ENCODE measurements around the gene PADI6.
"Not testable (repeated sequence)": the region's sequence is repeated elsewhere in the genome, so short reads cannot be mapped to it uniquely, and the experiment has no call there.

PADI6 gene

GRCh38 chr1:17371896-17372295 is at the start of gene PADI6:
Gene PADI6 (plus strand): TSS chr1:17372196. CDS start chr1:17372246, 50 bp downstream.
- DNase-seq = no peak

- no peak for DNase-seq
These were observed 43.1 kb upstream of the PADI6 start for GRCh38 chr1:17328855-17329254.

- no peak for DNase-seq
These were observed 42.4 kb upstream of the PADI6 start for GRCh38 chr1:17329610-17330009.

- no peak for DNase-seq
These were observed 41.1 kb upstream of the PADI6 start for GRCh38 chr1:17330856-17331255.

GRCh38 chr1:17333081-17333480 is 38.9 kb upstream of the PADI6 start:
- DNase-seq = no peak

GRCh38 chr1:17335821-17336710 is 35.9 kb upstream of the PADI6 start:
- DNase-seq = peak; percentile 43 to 66

GRCh38 chr1:17338706-17339493 is 33.1 kb upstream of the PADI6 start:
- DNase-seq = no peak

- DNase-seq = no peak
These were observed 32.5 kb upstream of the PADI6 start for GRCh38 chr1:17339521-17339920.

- no peak for DNase-seq
These were observed 31.6 kb upstream of the PADI6 start for GRCh38 chr1:17340358-17340757.

- no peak for DNase-seq
These were observed 30.0 kb upstream of the PADI6 start for GRCh38 chr1:17342014-17342441.

- not testable (repeated sequence) for DNase-seq
These were observed 26.5 kb upstream of the PADI6 start for GRCh38 chr1:17345506-17345905.

- no peak for DNase-seq
These were observed 25.8 kb upstream of the PADI6 start for GRCh38 chr1:17346046-17346789.

GRCh38 chr1:17347769-17348592 is 24.0 kb upstream of the PADI6 start:
- DNase-seq = no peak

GRCh38 chr1:17348593-17349234 is 23.3 kb upstream of the PADI6 start:
- no peak for DNase-seq

GRCh38 chr1:17350083-17350482 is 21.9 kb upstream of the PADI6 start:
- DNase-seq = peak in 1 of 2 experiments; percentile 42

GRCh38 chr1:17350928-17351446 is 21.0 kb upstream of the PADI6 start:
- DNase-seq = no peak

- no peak for DNase-seq
These were observed 20.2 kb upstream of the PADI6 start for GRCh38 chr1:17351598-17352324.

- no peak for DNase-seq
These were observed 19.5 kb upstream of the PADI6 start for GRCh38 chr1:17352419-17352909.

- no peak for DNase-seq
These were observed 16.1 kb upstream of the PADI6 start for GRCh38 chr1:17355898-17356297.

- no peak for DNase-seq
These were observed 15.5 kb upstream of the PADI6 start for GRCh38 chr1:17356387-17357026.

All from NCI-H2081 (cell line).